CD14-positive monocyte (primary cell): ENCODE measurements around the gene RNF31. TPM values are rescaled to one million over a fixed set of nuclear protein-coding genes. Genes with fewer than 3 reads are reported as not detected.

ENCODE experiments used
- DNase-seq, 3 donors: peaks; one replicate each; pipeline ENCODE4 v3.0.0-alpha.2; 2011 to 2022
- H2AFZ ChIP-seq: 2 replicates; pipeline ENCODE4 v1.6.0; 2012; ENCODE audit warnings: mild to moderate bottlenecking, low read depth, low read length, inconsistent platforms; ENCODE audit not compliant: insufficient read depth, poor library complexity, severe bottlenecking
- H3K27ac ChIP-seq, 2 donors: 1 replicate in 1 of 2; 2 replicates in 1 of 2; pipeline ENCODE4 v1.5.1; 2012 to 2013; ENCODE audit warnings: low read length in 2 of 2, control low read depth in 1 of 2, inconsistent platforms in 1 of 2, low read depth in 1 of 2, mild to moderate bottlenecking in 1 of 2
- H3K27me3 ChIP-seq, 2 donors: one replicate each; pipeline versions ENCODE4 v1.6.0 to v1.6.1; 2011 to 2013; ENCODE audit warnings: low read length in 2 of 2; ENCODE audit not compliant: control insufficient read depth in 2 of 2, insufficient read depth in 2 of 2
- H3K36me3 ChIP-seq, 2 donors: replicated peaks in 1 of 2; 1 replicate in 1 of 2; 2 replicates in 1 of 2; pipeline versions ENCODE4 v1.5.1 to v1.6.1; 2012 to 2013; ENCODE audit warnings: low read length in 2 of 2, control low read depth in 1 of 2, inconsistent platforms in 1 of 2, mild to moderate bottlenecking in 1 of 2; ENCODE audit not compliant: insufficient read depth in 2 of 2, control insufficient read depth in 1 of 2
- H3K4me1 ChIP-seq, 2 donors: 1 replicate in 1 of 2; 2 replicates in 1 of 2; pipeline versions ENCODE4 v1.5.1 to v1.6.1; 2012 to 2013; ENCODE audit warnings: low read length in 2 of 2, control low read depth in 1 of 2, inconsistent platforms in 1 of 2, mild to moderate bottlenecking in 1 of 2, moderate library complexity in 1 of 2; ENCODE audit not compliant: insufficient read depth in 2 of 2, control insufficient read depth in 1 of 2
- H3K4me2 ChIP-seq: replicated peaks from 2 replicates; pipeline ENCODE3; 2012; ENCODE audit warnings: low read length, moderate library complexity, mild to moderate bottlenecking; ENCODE audit not compliant: poor library complexity, severe bottlenecking; ENCODE audit errors: extremely low read depth
- H3K4me3 ChIP-seq, 3 experiments: fragments of 200-600 bp in 1 of 3; sonication (generic) in 1 of 3; replicated peaks in 1 of 3; 1 replicate in 2 of 3; 2 replicates in 1 of 3; pipeline ENCODE4 v1.5.1; 2011 to 2013; ENCODE audit warnings: low read length in 3 of 3, mild to moderate bottlenecking in 3 of 3, control low read depth in 2 of 3, low read depth in 2 of 3, inconsistent platforms in 1 of 3, moderate library complexity in 1 of 3
- H3K79me2 ChIP-seq: 2 replicates; pipeline ENCODE4 v1.6.0; 2012; ENCODE audit warnings: mild to moderate bottlenecking, control low read depth, inconsistent platforms, low read length, moderate library complexity; ENCODE audit not compliant: insufficient read depth
- H3K9ac ChIP-seq: 2 replicates; pipeline ENCODE4 v1.6.0; 2017; ENCODE audit warnings: low read length, mild to moderate bottlenecking; ENCODE audit not compliant: insufficient read depth, poor library complexity, severe bottlenecking
- H3K9me3 ChIP-seq, 2 donors: replicated peaks in 1 of 2; 1 replicate in 1 of 2; 2 replicates in 1 of 2; pipeline versions ENCODE4 v1.5.1 to v1.6.1; 2012 to 2013; ENCODE audit warnings: low read length in 2 of 2, control low read depth in 1 of 2; ENCODE audit not compliant: control insufficient read depth in 1 of 2, insufficient read depth in 1 of 2
- H4K20me1 ChIP-seq: 2 replicates; pipeline ENCODE4 v1.6.0; 2012; ENCODE audit warnings: mild to moderate bottlenecking, low read length, control low read depth, moderate library complexity; ENCODE audit not compliant: insufficient read depth
- H3K27ac Mint-ChIP-seq, 7 donors: one replicate each; pipeline ENCODE4 v1.8.0; 2020; ENCODE audit warnings: mild to moderate bottlenecking in 7 of 7, mixed read lengths in 7 of 7, moderate library complexity in 6 of 7, inconsistent platforms in 2 of 7
- H3K27me3 Mint-ChIP-seq, 3 donors: one replicate each; pipeline ENCODE4 v1.8.0; 2021 to 2022; ENCODE audit warnings: low read depth in 3 of 3, mild to moderate bottlenecking in 3 of 3, mixed read lengths in 3 of 3, moderate library complexity in 3 of 3, inconsistent platforms in 1 of 3
- H3K36me3 Mint-ChIP-seq, 2 donors: one replicate each; pipeline ENCODE4 v1.8.0; 2020; ENCODE audit warnings: mixed read lengths in 2 of 2, inconsistent platforms in 1 of 2, mild to moderate bottlenecking in 1 of 2
- H3K4me1 Mint-ChIP-seq: one replicate; pipeline ENCODE4 v1.8.0; 2020; ENCODE audit warnings: mild to moderate bottlenecking, mixed read lengths
- H3K4me3 Mint-ChIP-seq, 2 donors: one replicate each; pipeline ENCODE4 v1.8.0; 2020; ENCODE audit warnings: mild to moderate bottlenecking in 2 of 2, mixed read lengths in 2 of 2, moderate library complexity in 1 of 2
- H3K9me3 Mint-ChIP-seq, 7 donors: one replicate each; pipeline ENCODE4 v1.8.0; 2020 to 2022; ENCODE audit warnings: mixed read lengths in 7 of 7, mild to moderate bottlenecking in 6 of 7, moderate library complexity in 6 of 7, inconsistent platforms in 2 of 7
- WGBS: methylation state at CpG from one replicate; pipeline ENCODE4 v1.1.5; 2013; ENCODE audit warnings: missing lambda C conversion rate; ENCODE audit not compliant: insufficient coverage; 5-methylcytosine and 5-hydroxymethylcytosine counted together
- intact Hi-C, 2 donors: fragments of 100-400 bp; cut with micrococcal nuclease; formaldehyde crosslinking; loops; one replicate each; pipeline versions ENCODE4 v1.15.0 to v1.15.1; 2023
- polyA plus RNA-seq, 3 donors: library from polyadenylated mRNA; depleted of rRNA in 1 of 3; unstranded in 2 of 3; stranded (reverse) in 1 of 3; fragments of 300-500 nt in 2 of 3; fragments of >200 nt in 1 of 3; fragmentation: Illumina TruSeq in 2 of 3; gene quantifications; 1 replicate in 2 of 3; 2 replicates in 1 of 3; pipeline ENCODE4 v1.2.3, GENCODE V29; 2012 to 2021
- TF ChIP-seq, protein P1 (sequence below): fragments of 200-600 bp; IDR thresholded peaks from one replicate; pipeline ENCODE4 v1.8.0; 2022; ENCODE audit warnings: antibody characterized with exemption, mild to moderate bottlenecking

Gene RNF31
- polyA plus RNA-seq, 3 donors = 30.7 to 63.2 (median 36.8) TPM

GRCh38 chr14:24135584-24135833 lies 11.8 kb upstream of the RNF31 start:
- 9% methylated on average over 9 of the region's 9 CpGs for WGBS
- H3K4me3 Mint-ChIP-seq = peak overlapping the region; percentile 88 to 94
- peak overlapping the region; percentile 53 to 94 (median 79) for H3K27ac Mint-ChIP-seq
- Histone ChIP-seq H3K4me1 (peaks cover 35 to 42% of the 10 kb centered on the region in 2 donors), H3K79me2 (peaks cover 45% of the 10 kb centered on the region), H3K4me3 (peak overlapping the region; percentile 53 to 97 (median 68)), H3K27ac (peak overlapping the region in 1 of 2 donors; percentile 94), H3K27me3 (no peaks in the 10 kb centered on the region), H4K20me1 (peaks cover 34% of the 10 kb centered on the region), H3K9ac (peak overlapping the region; percentile 97), H3K9me3 (no peaks in the 10 kb centered on the region), H3K36me3 (peaks cover 26 to 28% of the 10 kb centered on the region in 2 donors), H3K4me2 (peak overlapping the region; percentile 82), H2AFZ (peak overlapping the region; percentile 98)
- TF ChIP-seq, protein P1, sequence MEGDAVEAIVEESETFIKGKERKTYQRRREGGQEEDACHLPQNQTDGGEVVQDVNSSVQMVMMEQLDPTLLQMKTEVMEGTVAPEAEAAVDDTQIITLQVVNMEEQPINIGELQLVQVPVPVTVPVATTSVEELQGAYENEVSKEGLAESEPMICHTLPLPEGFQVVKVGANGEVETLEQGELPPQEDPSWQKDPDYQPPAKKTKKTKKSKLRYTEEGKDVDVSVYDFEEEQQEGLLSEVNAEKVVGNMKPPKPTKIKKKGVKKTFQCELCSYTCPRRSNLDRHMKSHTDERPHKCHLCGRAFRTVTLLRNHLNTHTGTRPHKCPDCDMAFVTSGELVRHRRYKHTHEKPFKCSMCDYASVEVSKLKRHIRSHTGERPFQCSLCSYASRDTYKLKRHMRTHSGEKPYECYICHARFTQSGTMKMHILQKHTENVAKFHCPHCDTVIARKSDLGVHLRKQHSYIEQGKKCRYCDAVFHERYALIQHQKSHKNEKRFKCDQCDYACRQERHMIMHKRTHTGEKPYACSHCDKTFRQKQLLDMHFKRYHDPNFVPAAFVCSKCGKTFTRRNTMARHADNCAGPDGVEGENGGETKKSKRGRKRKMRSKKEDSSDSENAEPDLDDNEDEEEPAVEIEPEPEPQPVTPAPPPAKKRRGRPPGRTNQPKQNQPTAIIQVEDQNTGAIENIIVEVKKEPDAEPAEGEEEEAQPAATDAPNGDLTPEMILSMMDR = no peak
- H3K36me3 Mint-ChIP-seq = peaks cover 38 to 49% of the 10 kb centered on the region in 2 donors
- intact Hi-C loops = loop anchor here in 1 of 2 donors (10.0 kb wide), 1 partner anchor 99 kb away; the partner anchor contains the start of genes GMPR2 and NEDD8
- no peaks in the 10 kb centered on the region for H3K27me3 Mint-ChIP-seq
- H3K9me3 Mint-ChIP-seq = peaks cover 0 to 1% (median 0%) of the 10 kb centered on the region in 7 donors
- peaks cover 51% of the 10 kb centered on the region for H3K4me1 Mint-ChIP-seq
- no peak for DNase-seq

DNA sequence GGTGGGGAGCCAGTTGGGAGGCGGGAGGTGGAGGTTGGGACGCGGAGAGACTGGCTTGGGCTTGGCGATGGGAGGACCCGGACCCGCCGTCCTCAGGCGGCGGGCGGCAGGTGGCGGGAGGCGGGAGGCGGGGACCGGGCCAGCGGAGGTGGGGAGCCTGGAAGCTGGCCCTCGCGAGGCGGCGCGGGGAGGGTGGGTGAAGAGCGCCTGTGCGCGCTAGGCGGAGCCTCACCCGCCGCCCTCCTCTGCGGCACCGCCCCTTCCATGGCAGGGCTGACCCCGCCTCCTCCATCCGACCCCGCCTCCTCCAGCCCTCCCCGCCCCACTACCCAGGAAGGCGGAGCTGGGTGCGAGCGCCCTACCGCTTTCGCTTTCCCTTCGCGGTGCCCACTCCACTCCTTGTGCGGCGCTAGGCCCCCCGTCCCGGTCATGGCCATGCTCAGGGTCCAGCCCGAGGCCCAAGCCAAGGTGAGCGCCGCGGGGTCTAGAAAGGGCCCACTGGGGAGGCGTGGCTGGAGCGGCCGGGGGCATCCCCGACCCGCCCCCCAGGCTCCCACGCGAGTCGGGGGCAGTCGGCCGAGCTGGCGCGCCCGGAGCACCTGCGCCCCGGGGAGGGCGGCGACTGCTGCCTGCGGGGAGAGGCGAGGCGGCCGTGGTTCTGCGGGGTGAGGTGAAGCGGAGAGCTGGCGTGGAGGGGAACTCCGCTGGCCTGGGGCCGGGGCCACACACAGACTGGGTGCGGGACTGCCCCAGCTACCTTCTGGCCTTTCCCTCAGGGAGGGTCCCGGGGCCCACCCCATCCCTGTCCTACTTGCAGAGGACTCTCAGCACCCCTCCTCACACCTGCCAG lies 11.2 kb upstream of the RNF31 start, which contains the start of gene PSME1:
Gene PSME1, plus strand, starts transcription at position 361 of the 850 bp plus-strand sequence. Its CDS starts 69 bp downstream, at position 430.
- TF ChIP-seq, protein P1 = no peak
- peak within 1 kb of the TSS; percentile 88 to 94 for H3K4me3 Mint-ChIP-seq
- H3K79me2 ChIP-seq = peaks cover 51% of the 10 kb centered on the region

More for the DNA sequence above, 11.2 kb upstream of the RNF31 start, which contains the start of gene PSME1:
- no peaks in the 10 kb centered on the region for H3K27me3 ChIP-seq
- H3K4me1 ChIP-seq = peaks cover 35 to 44% of the 10 kb centered on the region in 2 donors
- H4K20me1 ChIP-seq = peaks cover 38% of the 10 kb centered on the region
- Mint-ChIP-seq H3K27ac (peak within 1 kb of the TSS; percentile 83 to 94 (median 91)), H3K4me1 (peaks cover 51% of the 10 kb centered on the region), H3K36me3 (peaks cover 38 to 45% of the 10 kb centered on the region in 2 donors), H3K9me3 (peaks cover 0 to 1% (median 0%) of the 10 kb centered on the region in 7 donors), H3K27me3 (peaks cover 0 to 1% (median 0%) of the 10 kb centered on the region in 3 donors)
- WGBS = 0% methylated on average over 60 of the region's 75 CpGs
- no peaks in the 10 kb centered on the region for H3K9me3 ChIP-seq
- H3K4me2 ChIP-seq = peak within 1 kb of the TSS; percentile 82
- peak within 1 kb of the TSS; percentile 68 to 97 (median 73) for H3K4me3 ChIP-seq
- peak; percentile 86 to 89 (median 87) for DNase-seq
- H2AFZ ChIP-seq = peak within 1 kb of the TSS; percentile 98
- peak within 1 kb of the TSS; percentile 10 to 94 for H3K27ac ChIP-seq
- intact Hi-C loops = loop anchor here in 1 of 2 donors (10.0 kb wide), 1 partner anchor 99 kb away; the partner anchor contains the start of genes GMPR2 and NEDD8
- H3K36me3 ChIP-seq = peaks cover 26 to 28% of the 10 kb centered on the region in 2 donors
- peak within 1 kb of the TSS; percentile 97 for H3K9ac ChIP-seq
